ENCODE measurements around the gene CREBBP.

CREBBP gene

GRCh38 chr16:3766177-3766576 lies 114.3 kb downstream of the CREBBP start:
- H3K36me3 ChIP-seq (ENCODE audit: low read depth), result peaks cover 57% of the 10 kb centered on the region
- H3K27ac ChIP-seq (ENCODE audit: poor library complexity, severe bottlenecking), result no peak overlapping the region
- no peak overlapping the region for H3K4me3 ChIP-seq (ENCODE audit: severe bottlenecking)
- H3K4me1 ChIP-seq (ENCODE audit: insufficient read depth, poor library complexity, severe bottlenecking), result no peaks in the 10 kb centered on the region
- no peak for TF ChIP-seq CTCF (IDR thresholded peaks at IDR 0.05; ENCODE audit: poor library complexity, severe bottlenecking)
- ATAC-seq (ENCODE audit: low read depth), result no peak
- H3K27me3 ChIP-seq (ENCODE audit: insufficient read depth, poor library complexity, severe bottlenecking), result no peaks in the 10 kb centered on the region
- no peak for DNase-seq (ENCODE audit: low spot score)
- H3K9me3 ChIP-seq (ENCODE audit: severe bottlenecking), result no peaks in the 10 kb centered on the region

GRCh38 chr16:3764409-3764808 lies 116.1 kb downstream of the CREBBP start:
- no peaks in the 10 kb centered on the region for H3K27me3 ChIP-seq (ENCODE audit: insufficient read depth, poor library complexity, severe bottlenecking)
- H3K36me3 ChIP-seq (ENCODE audit: low read depth), result peaks cover 45% of the 10 kb centered on the region
- H3K9me3 ChIP-seq (ENCODE audit: severe bottlenecking), result no peaks in the 10 kb centered on the region
- TF ChIP-seq CTCF (IDR thresholded peaks at IDR 0.05; ENCODE audit: poor library complexity, severe bottlenecking), result no peak
- no peak for ATAC-seq (ENCODE audit: low read depth)
- H3K4me1 ChIP-seq (ENCODE audit: insufficient read depth, poor library complexity, severe bottlenecking), result no peaks in the 10 kb centered on the region
- DNase-seq (ENCODE audit: low spot score), result no peak
- no peak overlapping the region for H3K4me3 ChIP-seq (ENCODE audit: severe bottlenecking)
- H3K27ac ChIP-seq (ENCODE audit: poor library complexity, severe bottlenecking), result no peak overlapping the region

GRCh38 chr16:3762107-3762750 lies 118.3 kb downstream of the CREBBP start:
- no peak for TF ChIP-seq CTCF (IDR thresholded peaks at IDR 0.05; ENCODE audit: poor library complexity, severe bottlenecking)
- H3K9me3 ChIP-seq (ENCODE audit: severe bottlenecking), result no peaks in the 10 kb centered on the region
- no peak overlapping the region for H3K4me3 ChIP-seq (ENCODE audit: severe bottlenecking)
- H3K27ac ChIP-seq (ENCODE audit: poor library complexity, severe bottlenecking), result no peak overlapping the region
- H3K27me3 ChIP-seq (ENCODE audit: insufficient read depth, poor library complexity, severe bottlenecking), result no peaks in the 10 kb centered on the region
- no peaks in the 10 kb centered on the region for H3K4me1 ChIP-seq (ENCODE audit: insufficient read depth, poor library complexity, severe bottlenecking)
- DNase-seq (ENCODE audit: low spot score) (no peak), ATAC-seq (ENCODE audit: low read depth) (no peak)
- H3K36me3 ChIP-seq (ENCODE audit: low read depth), result peaks cover 44% of the 10 kb centered on the region

GRCh38 chr16:3761375-3762106 lies 119.0 kb downstream of the CREBBP start:
- no peaks in the 10 kb centered on the region for H3K9me3 ChIP-seq (ENCODE audit: severe bottlenecking)
- no peak overlapping the region for H3K27ac ChIP-seq (ENCODE audit: poor library complexity, severe bottlenecking)
- no peak for TF ChIP-seq CTCF (IDR thresholded peaks at IDR 0.05; ENCODE audit: poor library complexity, severe bottlenecking)
- no peaks in the 10 kb centered on the region for H3K4me1 ChIP-seq (ENCODE audit: insufficient read depth, poor library complexity, severe bottlenecking)
- DNase-seq (ENCODE audit: low spot score) (no peak), ATAC-seq (ENCODE audit: low read depth) (no peak)
- H3K4me3 ChIP-seq (ENCODE audit: severe bottlenecking), result no peak overlapping the region
- peaks cover 45% of the 10 kb centered on the region for H3K36me3 ChIP-seq (ENCODE audit: low read depth)
- no peaks in the 10 kb centered on the region for H3K27me3 ChIP-seq (ENCODE audit: insufficient read depth, poor library complexity, severe bottlenecking)

GRCh38 chr16:3760518-3760917 lies 120.0 kb downstream of the CREBBP start:
- ATAC-seq (ENCODE audit: low read depth) (no peak), DNase-seq (ENCODE audit: low spot score) (no peak)
- no peaks in the 10 kb centered on the region for H3K4me1 ChIP-seq (ENCODE audit: insufficient read depth, poor library complexity, severe bottlenecking)
- H3K36me3 ChIP-seq (ENCODE audit: low read depth), result peaks cover 48% of the 10 kb centered on the region
- H3K27ac ChIP-seq (ENCODE audit: poor library complexity, severe bottlenecking), result no peak overlapping the region
- no peak for TF ChIP-seq CTCF (IDR thresholded peaks at IDR 0.05; ENCODE audit: poor library complexity, severe bottlenecking)
- no peak overlapping the region for H3K4me3 ChIP-seq (ENCODE audit: severe bottlenecking)
- no peaks in the 10 kb centered on the region for H3K27me3 ChIP-seq (ENCODE audit: insufficient read depth, poor library complexity, severe bottlenecking)
- no peaks in the 10 kb centered on the region for H3K9me3 ChIP-seq (ENCODE audit: severe bottlenecking)

Data from RWPE2 (cell line).